Lung (tissue), 12 donors: Measurements from ENCODE around the gene EQTN. TPM values are rescaled to one million over a fixed set of nuclear protein-coding genes. Genes with fewer than 3 reads are reported as not detected.

ENCODE experiments used
- ATAC-seq: fragments of 200-7000 bp; cut with Tn5 transposase; one replicate; pipeline ENCODE4 v1.9.1; 2020; ENCODE audit warnings: moderate number of reproducible peaks; ENCODE audit not compliant: insufficient read depth, low FRiP score
- DNase-seq, 3 donors: peaks; one replicate each; pipeline ENCODE4 v3.0.0-alpha.2; 2013 to 2017
- H3K27ac ChIP-seq, 2 donors: one replicate each; pipeline ENCODE4 v1.5.1; 2013; ENCODE audit warnings: mild to moderate bottlenecking in 2 of 2, moderate library complexity in 2 of 2, control low read depth in 1 of 2, inconsistent platforms in 1 of 2, low read depth in 1 of 2, low read length in 1 of 2
- H3K27me3 ChIP-seq, 3 donors: one replicate each; pipeline ENCODE4 v1.5.1; 2013; ENCODE audit warnings: low read length in 2 of 3; ENCODE audit not compliant: control insufficient read depth in 3 of 3, insufficient read depth in 3 of 3
- H3K36me3 ChIP-seq, 4 donors: one replicate each; pipeline ENCODE4 v1.5.1; 2013; ENCODE audit warnings: low read length in 4 of 4, mild to moderate bottlenecking in 1 of 4, moderate library complexity in 1 of 4; ENCODE audit not compliant: control insufficient read depth in 4 of 4, insufficient read depth in 4 of 4
- H3K4me1 ChIP-seq, 5 donors: one replicate each; pipeline ENCODE4 v1.5.1; 2013; ENCODE audit warnings: low read length in 5 of 5, mild to moderate bottlenecking in 2 of 5, moderate library complexity in 1 of 5; ENCODE audit not compliant: control insufficient read depth in 5 of 5, insufficient read depth in 5 of 5
- H3K4me3 ChIP-seq: one replicate; pipeline ENCODE4 v1.5.1; 2013; ENCODE audit warnings: mild to moderate bottlenecking, control low read depth, moderate library complexity
- H3K9ac ChIP-seq, 2 donors: one replicate each; pipeline ENCODE4 v1.5.1; 2013; ENCODE audit warnings: low read length in 2 of 2, control low read depth in 1 of 2; ENCODE audit not compliant: insufficient read depth in 1 of 2
- H3K9me3 ChIP-seq, 4 donors: one replicate each; pipeline ENCODE4 v1.5.1; 2013; ENCODE audit warnings: low read length in 3 of 4, mild to moderate bottlenecking in 1 of 4, moderate library complexity in 1 of 4; ENCODE audit not compliant: control insufficient read depth in 4 of 4, insufficient read depth in 3 of 4
- WGBS, 2 donors: extraction: QIAGEN DNeasy Blood & Tissue Kit; methylation state at CpG; one replicate each; pipeline ENCODE4 v1.1.7; 2013; 5-methylcytosine and 5-hydroxymethylcytosine counted together
- polyA plus RNA-seq, 2 donors: library from polyadenylated mRNA; stranded (reverse); fragments of 200-250 nt; gene quantifications; one replicate each; pipeline ENCODE4 v1.2.1, GENCODE V29; 2013
- total RNA-seq, 2 donors: library from RNA; depleted of rRNA in 1 of 2; stranded (reverse); fragments of >200 nt in 1 of 2; gene quantifications; one replicate each; pipeline ENCODE4 v1.2.1, GENCODE V29; 2014 to 2021
- TF ChIP-seq, protein P1 (sequence below): IDR thresholded peaks from 2 replicates; pipeline ENCODE4 v1.5.1; 2012; ENCODE audit warnings: mild to moderate bottlenecking; ENCODE audit errors: control extremely low read depth, extremely low read depth
- donor health status: control.
- donor health status: control.
- donor health status: Bipolar disorder and iron deficiency.
- donor health status: healthy.
- donor health status: DM: yes; HTN: yes; CAD: no.

Gene EQTN
- total and polyA plus RNA-seq, 4 donors, result 0.26 to 1.5 TPM; not detected in 2

DNA sequence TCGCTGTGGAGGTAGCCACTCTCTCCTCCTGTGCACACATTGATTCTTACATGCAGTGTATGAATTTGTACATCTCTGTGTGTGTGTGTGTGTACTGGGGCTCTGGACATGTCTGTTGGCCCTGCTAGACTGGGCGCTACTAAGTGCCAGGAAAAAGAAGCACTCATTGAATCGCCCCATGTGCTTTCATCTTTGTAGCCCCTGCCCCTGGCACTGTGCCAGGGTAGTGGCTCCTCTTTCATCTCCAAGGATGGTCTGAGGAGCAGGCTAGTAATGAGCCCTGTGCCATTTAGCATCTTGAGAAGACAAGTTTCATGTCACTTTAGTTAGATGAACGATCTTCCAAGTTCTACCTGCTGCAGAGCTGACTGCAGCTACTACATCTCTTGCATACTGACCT lies 34.4 kb upstream of the EQTN start:
- Histone ChIP-seq H3K4me1 (peaks cover 0 to 12% (median 2%) of the 10 kb centered on the region in 5 donors), H3K27ac (no peak overlapping the region), H3K4me3 (no peak overlapping the region), H3K9ac (no peak overlapping the region), H3K27me3 (no peaks in the 10 kb centered on the region), H3K9me3 (no peaks in the 10 kb centered on the region), H3K36me3 (peaks cover 0 to 5% (median 2%) of the 10 kb centered on the region in 4 donors)
- DNase-seq, result no peak
- ATAC-seq, result no peak
- TF ChIP-seq, protein P1, sequence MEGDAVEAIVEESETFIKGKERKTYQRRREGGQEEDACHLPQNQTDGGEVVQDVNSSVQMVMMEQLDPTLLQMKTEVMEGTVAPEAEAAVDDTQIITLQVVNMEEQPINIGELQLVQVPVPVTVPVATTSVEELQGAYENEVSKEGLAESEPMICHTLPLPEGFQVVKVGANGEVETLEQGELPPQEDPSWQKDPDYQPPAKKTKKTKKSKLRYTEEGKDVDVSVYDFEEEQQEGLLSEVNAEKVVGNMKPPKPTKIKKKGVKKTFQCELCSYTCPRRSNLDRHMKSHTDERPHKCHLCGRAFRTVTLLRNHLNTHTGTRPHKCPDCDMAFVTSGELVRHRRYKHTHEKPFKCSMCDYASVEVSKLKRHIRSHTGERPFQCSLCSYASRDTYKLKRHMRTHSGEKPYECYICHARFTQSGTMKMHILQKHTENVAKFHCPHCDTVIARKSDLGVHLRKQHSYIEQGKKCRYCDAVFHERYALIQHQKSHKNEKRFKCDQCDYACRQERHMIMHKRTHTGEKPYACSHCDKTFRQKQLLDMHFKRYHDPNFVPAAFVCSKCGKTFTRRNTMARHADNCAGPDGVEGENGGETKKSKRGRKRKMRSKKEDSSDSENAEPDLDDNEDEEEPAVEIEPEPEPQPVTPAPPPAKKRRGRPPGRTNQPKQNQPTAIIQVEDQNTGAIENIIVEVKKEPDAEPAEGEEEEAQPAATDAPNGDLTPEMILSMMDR, result no peak
- 82 to 87% methylated on average over 4 of the region's 4 CpGs for WGBS, 2 donors

DNA sequence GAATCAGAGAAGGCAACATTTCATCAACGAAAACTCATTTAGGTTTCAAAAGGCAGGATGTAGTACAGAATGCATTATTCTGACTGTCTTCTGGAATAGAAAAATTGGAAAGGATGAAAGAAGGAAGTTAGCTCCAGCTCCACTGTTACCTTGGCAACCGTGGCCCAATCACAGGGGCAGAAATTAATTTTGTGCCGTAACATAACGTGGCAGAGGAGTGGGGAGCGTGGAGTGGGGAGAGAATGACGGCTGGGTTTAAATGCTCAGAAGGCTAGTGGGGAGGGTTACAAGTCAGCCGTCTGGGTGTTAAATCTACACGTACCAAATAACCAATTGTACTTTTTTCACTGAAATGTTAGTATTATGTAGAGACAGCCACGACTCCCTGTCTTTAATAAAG lies 32.3 kb upstream of the EQTN start:
- TF ChIP-seq, protein P1, result no peak
- Histone ChIP-seq H3K9ac (no peak overlapping the region), H3K27ac (no peak overlapping the region), H3K4me3 (no peak overlapping the region), H3K9me3 (no peaks in the 10 kb centered on the region), H3K27me3 (no peaks in the 10 kb centered on the region), H3K36me3 (peaks cover 0 to 5% (median 2%) of the 10 kb centered on the region in 4 donors), H3K4me1 (peaks cover 0 to 7% (median 0%) of the 10 kb centered on the region in 5 donors)
- 78 to 84% methylated on average over 9 of the region's 9 CpGs for WGBS, 2 donors
- DNase-seq (no peak), ATAC-seq (no peak)

DNA sequence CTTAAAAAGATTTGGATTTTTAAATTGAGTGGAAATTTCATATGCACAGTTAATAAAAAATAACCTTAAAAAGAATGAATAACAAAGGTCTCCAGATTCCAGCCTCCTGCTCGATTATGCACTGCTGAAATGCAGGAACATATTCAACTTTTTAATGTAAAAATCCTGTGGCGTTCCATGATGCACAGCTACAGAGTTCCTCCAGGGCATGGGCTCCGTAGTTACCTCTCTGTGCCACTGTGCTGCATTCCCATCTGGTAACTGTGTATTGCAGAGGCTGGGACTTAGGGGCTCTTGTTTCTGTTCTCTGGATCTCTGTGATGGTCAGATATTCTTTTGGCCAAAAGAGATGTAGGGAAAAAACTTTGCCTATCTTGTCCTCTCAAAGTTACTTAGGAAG lies 31.5 kb upstream of the EQTN start:
- H3K27me3 ChIP-seq, result no peaks in the 10 kb centered on the region
- WGBS, 2 donors, result 80 to 88% methylated on average over 3 of the region's 3 CpGs
- no peaks in the 10 kb centered on the region for H3K9me3 ChIP-seq
- TF ChIP-seq, protein P1, result no peak
- ATAC-seq (no peak), DNase-seq (no peak)
- no peak overlapping the region for H3K27ac ChIP-seq
- peaks cover 0 to 5% (median 2%) of the 10 kb centered on the region in 4 donors for H3K36me3 ChIP-seq
- peaks cover 0 to 3% (median 0%) of the 10 kb centered on the region in 5 donors for H3K4me1 ChIP-seq
- H3K4me3 ChIP-seq, result no peak overlapping the region
- H3K9ac ChIP-seq, result no peak overlapping the region

DNA sequence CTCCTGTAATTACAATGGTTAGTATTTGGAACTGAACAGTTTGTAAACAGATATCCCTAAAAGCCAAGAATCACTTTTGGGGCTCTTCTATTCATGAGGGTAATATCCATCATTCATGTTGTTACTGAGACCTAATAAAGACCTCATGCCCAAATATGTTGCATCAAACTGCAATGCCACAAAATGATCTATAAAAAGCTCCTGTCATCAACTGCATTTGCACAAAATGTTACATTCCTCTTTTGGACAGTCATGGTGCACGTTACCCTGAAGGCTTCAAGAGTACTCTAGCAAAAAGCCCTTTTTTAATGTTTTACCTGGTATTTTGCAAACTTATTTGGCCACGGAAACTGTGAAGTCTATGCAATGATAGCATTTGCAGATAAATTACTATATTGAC lies 14.2 kb upstream of the EQTN start:
- H3K4me3 ChIP-seq, result no peak overlapping the region
- no peaks in the 10 kb centered on the region for H3K36me3 ChIP-seq
- H3K9ac ChIP-seq, result no peak overlapping the region
- H3K9me3 ChIP-seq, result peaks cover 0 to 1% (median 0%) of the 10 kb centered on the region in 4 donors
- no peaks in the 10 kb centered on the region for H3K27me3 ChIP-seq
- TF ChIP-seq, protein P1, result no peak
- no peak overlapping the region for H3K27ac ChIP-seq
- WGBS, 2 donors, result 85 to 91% methylated on average over 2 of the region's 2 CpGs
- no peaks in the 10 kb centered on the region for H3K4me1 ChIP-seq
- DNase-seq (no peak), ATAC-seq (no peak)
